ENCODE results near the gene PPM1L. TPM values are rescaled to one million over a fixed set of nuclear protein-coding genes. Genes with fewer than 3 reads are reported as not detected.
A peak's percentile ranks its signal among the peaks of the same experiment; 100 is the strongest.

PPM1L gene
- total and polyA plus RNA-seq, 10 of the 15 experiments (the other 5 are each of a cell fraction or from before 2014, with no cell fraction given) = under 0.01 to 0.33 (median 0.06) TPM; not detected in 1

DNA sequence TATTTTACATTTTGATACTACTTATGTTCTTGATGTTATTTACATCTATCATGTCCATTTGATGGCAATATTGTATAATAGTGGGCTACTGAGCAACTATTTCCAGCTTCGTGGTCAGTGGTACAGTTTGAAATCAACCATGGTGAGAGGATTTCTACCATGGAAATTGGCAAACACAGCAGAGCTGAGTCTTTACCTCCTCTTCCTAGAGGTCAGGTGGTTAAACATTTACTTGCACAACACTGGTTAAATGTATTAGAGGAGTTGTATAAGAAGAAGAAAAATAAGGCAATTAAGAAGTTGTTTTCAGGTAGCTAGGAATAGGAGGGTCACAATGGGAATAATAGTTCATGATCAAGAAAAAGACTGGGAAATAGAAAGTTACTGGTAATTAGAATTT is 7.2 kb upstream of the PPM1L start (continued):
- TF ChIP-seq, protein P1, sequence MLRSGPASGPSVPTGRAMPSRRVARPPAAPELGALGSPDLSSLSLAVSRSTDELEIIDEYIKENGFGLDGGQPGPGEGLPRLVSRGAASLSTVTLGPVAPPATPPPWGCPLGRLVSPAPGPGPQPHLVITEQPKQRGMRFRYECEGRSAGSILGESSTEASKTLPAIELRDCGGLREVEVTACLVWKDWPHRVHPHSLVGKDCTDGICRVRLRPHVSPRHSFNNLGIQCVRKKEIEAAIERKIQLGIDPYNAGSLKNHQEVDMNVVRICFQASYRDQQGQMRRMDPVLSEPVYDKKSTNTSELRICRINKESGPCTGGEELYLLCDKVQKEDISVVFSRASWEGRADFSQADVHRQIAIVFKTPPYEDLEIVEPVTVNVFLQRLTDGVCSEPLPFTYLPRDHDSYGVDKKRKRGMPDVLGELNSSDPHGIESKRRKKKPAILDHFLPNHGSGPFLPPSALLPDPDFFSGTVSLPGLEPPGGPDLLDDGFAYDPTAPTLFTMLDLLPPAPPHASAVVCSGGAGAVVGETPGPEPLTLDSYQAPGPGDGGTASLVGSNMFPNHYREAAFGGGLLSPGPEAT (IDR thresholded peaks at IDR 0.05; ENCODE audit: low read depth) = no peak
- no peak for TF ChIP-seq TCF7 (IDR thresholded peaks at IDR 0.05; ENCODE audit: borderline replicate concordance)
- TF ChIP-seq LARP7 (IDR thresholded peaks at IDR 0.05) = no peak
- TF ChIP-seq MYB (IDR thresholded peaks at IDR 0.05; ENCODE audit: borderline replicate concordance, low read depth, low read length) = no peak

DNA sequence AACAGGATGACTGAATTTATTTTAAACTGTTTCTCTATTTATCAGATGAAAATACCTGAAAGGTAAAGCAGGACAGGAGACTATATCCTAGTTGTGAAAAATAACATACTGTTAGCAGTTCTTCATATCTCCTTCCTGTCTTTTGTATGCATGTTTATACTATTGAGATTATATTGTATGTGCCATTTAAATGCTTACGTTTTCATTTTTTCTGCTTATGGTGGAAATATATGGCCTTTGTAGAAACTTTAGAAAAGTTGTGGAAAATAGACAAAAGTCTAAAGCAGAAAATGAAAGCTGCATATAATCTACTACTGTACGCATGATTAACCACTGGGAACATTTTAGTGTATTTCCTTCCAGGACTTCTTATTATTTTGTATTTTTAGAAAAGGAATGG is 2.1 kb upstream of the PPM1L start:
- Histone ChIP-seq H3K9me3 (replicated peaks; ENCODE audit: control insufficient read depth, insufficient read depth, low read length) (no peaks in the 10 kb centered on the region), H4K20me1 (ENCODE audit: control insufficient read depth, insufficient read depth) (no peaks in the 10 kb centered on the region), H2AFZ (ENCODE audit: control insufficient read depth, low read depth, low read length) (no peak overlapping the region), H3K4me1 (ENCODE audit: control insufficient read depth, insufficient read depth, low read length) (peaks cover 11% of the 10 kb centered on the region), H3K79me2 (ENCODE audit: control insufficient read depth, insufficient read depth, low read length) (no peaks in the 10 kb centered on the region), H3K4me3 (peak overlapping the region; percentile 84; the same call in 1 of the 2 replicates), H3K36me3 (ENCODE audit: control insufficient read depth in 2 of 2, insufficient read depth in 2 of 2, low read length in 1 of 2) (no peaks in the 10 kb centered on the region), H3K27ac (ENCODE audit: control insufficient read depth, insufficient read depth) (no peak overlapping the region), H3K9ac (ENCODE audit: control insufficient read depth, insufficient read depth, low read length) (no peak overlapping the region), H3K4me2 (ENCODE audit: control insufficient read depth, insufficient read depth) (peak overlapping the region; percentile 82), H3K27me3 (replicated peaks in 1 of 2; ENCODE audit: control insufficient read depth in 2 of 2, insufficient read depth in 2 of 2, low read length in 1 of 2) (peaks cover 20 to 28% of the 10 kb centered on the region in 2 experiments)
- no peak for ATAC-seq
- no peak for DNase-seq (ENCODE audit: low read depth, low spot score)
- ChIA-PET SMC1A (ENCODE audit: uncharacterized antibody, unreplicated experiment) (interaction anchor here (1.0 kb wide), 1 partner anchor 9 kb away, joined by 4 read pairs; no protein-coding TSS in a partner anchor), POLR2A (no interaction called here), CTCF (no interaction called here), RAD21 (ENCODE audit: unreplicated experiment) (no interaction called here)
- BruUV-seq (replicated peaks) = no TSS peak
- in situ Hi-C loops (cut with MboI) = no loop called here
- WGBS (ENCODE audit: insufficient coverage, insufficient replicate concordance, low lambda C conversion rate, missing lambda C conversion rate) = 46% methylated on average over 2 of the region's 2 CpGs
- intact Hi-C loops (cut with micrococcal nuclease; ENCODE audit: unreplicated experiment) = no loop called here
- no peak for FAIRE-seq
- TF ChIP-seq WRNIP1 (IDR thresholded peaks at IDR 0.05; ENCODE audit: borderline replicate concordance, low read depth, low read length) (no peak), POU2F2 (IDR thresholded peaks at IDR 0.05; ENCODE audit: borderline replicate concordance, low read depth, low read length) (no peak), SP1 (IDR thresholded peaks at IDR 0.05; ENCODE audit: low read depth, low read length) (no peak), NFIC (IDR thresholded peaks at IDR 0.05; ENCODE audit: low read depth, low read length) (no peak), ESRRA (IDR thresholded peaks at IDR 0.05; ENCODE audit: low read length) (no peak), SIX5 (IDR thresholded peaks at IDR 0.05; ENCODE audit: low read depth, low read length, severe bottlenecking) (no peak), TCF7 (IDR thresholded peaks at IDR 0.05; ENCODE audit: borderline replicate concordance) (no peak), MYC (IDR thresholded peaks at IDR 0.05; ENCODE audit: insufficient read depth, insufficient read length, insufficient replicate concordance, low read length, severe bottlenecking) (no peak), ZSCAN29 (IDR thresholded peaks at IDR 0.05) (no peak), JUND (IDR thresholded peaks at IDR 0.05; ENCODE audit: low read depth, low read length) (no peak), JUNB (IDR thresholded peaks at IDR 0.05) (no peak), GATAD2B (conservative IDR thresholded peaks at IDR 0.05; ENCODE audit: low read depth) (no peak), MTA3 (IDR thresholded peaks at IDR 0.05; ENCODE audit: borderline replicate concordance, low read length) (no peak)
- TF ChIP-seq, protein P2, sequence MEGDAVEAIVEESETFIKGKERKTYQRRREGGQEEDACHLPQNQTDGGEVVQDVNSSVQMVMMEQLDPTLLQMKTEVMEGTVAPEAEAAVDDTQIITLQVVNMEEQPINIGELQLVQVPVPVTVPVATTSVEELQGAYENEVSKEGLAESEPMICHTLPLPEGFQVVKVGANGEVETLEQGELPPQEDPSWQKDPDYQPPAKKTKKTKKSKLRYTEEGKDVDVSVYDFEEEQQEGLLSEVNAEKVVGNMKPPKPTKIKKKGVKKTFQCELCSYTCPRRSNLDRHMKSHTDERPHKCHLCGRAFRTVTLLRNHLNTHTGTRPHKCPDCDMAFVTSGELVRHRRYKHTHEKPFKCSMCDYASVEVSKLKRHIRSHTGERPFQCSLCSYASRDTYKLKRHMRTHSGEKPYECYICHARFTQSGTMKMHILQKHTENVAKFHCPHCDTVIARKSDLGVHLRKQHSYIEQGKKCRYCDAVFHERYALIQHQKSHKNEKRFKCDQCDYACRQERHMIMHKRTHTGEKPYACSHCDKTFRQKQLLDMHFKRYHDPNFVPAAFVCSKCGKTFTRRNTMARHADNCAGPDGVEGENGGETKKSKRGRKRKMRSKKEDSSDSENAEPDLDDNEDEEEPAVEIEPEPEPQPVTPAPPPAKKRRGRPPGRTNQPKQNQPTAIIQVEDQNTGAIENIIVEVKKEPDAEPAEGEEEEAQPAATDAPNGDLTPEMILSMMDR (IDR thresholded peaks at IDR 0.05 in 2 of 3, conservative IDR thresholded peaks at IDR 0.05 in 1 of 3; ENCODE audit: control insufficient read depth in 2 of 3, extremely low read depth in 1 of 3, insufficient read depth in 1 of 3, low read depth in 3 of 3, low read length in 3 of 3) = no peak
- TF ChIP-seq, protein P3, sequence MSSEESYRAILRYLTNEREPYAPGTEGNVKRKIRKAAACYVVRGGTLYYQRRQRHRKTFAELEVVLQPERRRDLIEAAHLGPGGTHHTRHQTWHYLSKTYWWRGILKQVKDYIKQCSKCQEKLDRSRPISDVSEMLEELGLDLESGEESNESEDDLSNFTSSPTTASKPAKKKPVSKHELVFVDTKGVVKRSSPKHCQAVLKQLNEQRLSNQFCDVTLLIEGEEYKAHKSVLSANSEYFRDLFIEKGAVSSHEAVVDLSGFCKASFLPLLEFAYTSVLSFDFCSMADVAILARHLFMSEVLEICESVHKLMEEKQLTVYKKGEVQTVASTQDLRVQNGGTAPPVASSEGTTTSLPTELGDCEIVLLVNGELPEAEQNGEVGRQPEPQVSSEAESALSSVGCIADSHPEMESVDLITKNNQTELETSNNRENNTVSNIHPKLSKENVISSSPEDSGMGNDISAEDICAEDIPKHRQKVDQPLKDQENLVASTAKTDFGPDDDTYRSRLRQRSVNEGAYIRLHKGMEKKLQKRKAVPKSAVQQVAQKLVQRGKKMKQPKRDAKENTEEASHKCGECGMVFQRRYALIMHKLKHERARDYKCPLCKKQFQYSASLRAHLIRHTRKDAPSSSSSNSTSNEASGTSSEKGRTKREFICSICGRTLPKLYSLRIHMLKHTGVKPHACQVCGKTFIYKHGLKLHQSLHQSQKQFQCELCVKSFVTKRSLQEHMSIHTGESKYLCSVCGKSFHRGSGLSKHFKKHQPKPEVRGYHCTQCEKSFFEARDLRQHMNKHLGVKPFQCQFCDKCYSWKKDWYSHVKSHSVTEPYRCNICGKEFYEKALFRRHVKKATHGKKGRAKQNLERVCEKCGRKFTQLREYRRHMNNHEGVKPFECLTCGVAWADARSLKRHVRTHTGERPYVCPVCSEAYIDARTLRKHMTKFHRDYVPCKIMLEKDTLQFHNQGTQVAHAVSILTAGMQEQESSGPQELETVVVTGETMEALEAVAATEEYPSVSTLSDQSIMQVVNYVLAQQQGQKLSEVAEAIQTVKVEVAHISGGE (CRISPR knock-in tag; IDR thresholded peaks at IDR 0.05) = no peak

All from GM12878 (cell line).